Measurements from ENCODE around the gene SLC24A3.

GRCh38 chr20:19564261-19564660, 351.8 kb downstream of the SLC24A3 start:
- TF ChIP-seq CTCF (conservative IDR thresholded peaks at IDR 0.05) (no peak), EZH2 (IDR thresholded peaks at IDR 0.05; ENCODE audit: low read depth) (no peak)

Data from PC-9 (cell line).